ENCODE results near the gene ERCC2. TPM values are rescaled to one million over a fixed set of nuclear protein-coding genes. Genes with fewer than 3 reads are reported as not detected.

The ERCC2 gene
- total and polyA plus RNA-seq, 2 of the 4 experiments (the other 2 are of a cell fraction), result 30.6 to 66.5 TPM

DNA sequence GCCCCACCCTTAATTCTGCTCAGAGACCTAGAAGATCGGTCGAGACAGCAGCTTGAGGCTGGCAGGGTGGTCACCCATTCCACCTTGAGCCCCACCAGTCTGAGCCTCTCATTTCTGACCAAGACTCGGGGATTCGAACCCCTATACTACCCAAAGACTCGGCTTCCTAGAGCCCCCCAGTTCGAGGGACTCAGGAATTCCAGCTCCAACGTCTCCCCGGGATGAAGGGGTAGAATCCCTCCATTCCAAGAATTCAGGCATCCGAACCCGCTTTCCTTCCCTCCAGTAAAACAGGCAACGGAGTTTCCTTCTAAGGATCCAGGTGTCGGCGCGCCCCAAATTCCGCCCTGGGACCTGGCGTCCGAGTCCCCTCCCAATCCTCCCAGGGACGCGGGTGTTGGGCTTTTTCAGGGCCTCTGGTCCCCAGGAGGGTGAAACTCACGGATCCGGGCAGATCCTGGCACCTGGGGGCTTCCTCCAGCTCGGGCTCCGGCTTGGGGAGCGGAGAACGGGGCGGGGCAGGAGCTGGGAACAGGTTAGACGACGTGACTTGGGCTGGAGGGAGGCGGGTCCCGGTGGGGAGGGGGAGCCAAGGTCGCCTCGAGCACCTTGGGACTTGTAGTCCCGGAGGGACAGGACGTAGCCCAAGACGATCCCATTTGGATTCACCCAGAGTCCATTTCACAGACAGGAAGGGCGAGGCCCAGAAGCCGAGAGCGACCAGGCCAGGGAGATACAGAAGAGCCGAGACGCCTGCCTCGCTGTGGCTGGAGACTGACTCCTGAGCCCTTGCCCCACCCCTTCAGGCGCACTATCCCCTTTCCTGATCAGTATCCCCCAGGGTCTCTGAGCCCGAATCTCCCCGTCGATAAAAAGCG, 34.4 kb upstream of the ERCC2 start, which contains the start of gene PPP1R13L:
TSS of gene PPP1R13L (minus strand) at position 513 of the 878 bp plus-strand sequence. CDS start 6,751 bp downstream, outside the sequence.
- H3K9me1 ChIP-seq (ENCODE audit: insufficient read depth, low read length), result peaks cover 6% of the 10 kb centered on the region; the same call in 1 of the 2 replicates
- peak within 1 kb of the TSS; percentile 89 for H3K27ac ChIP-seq (ENCODE audit: insufficient read depth, low read length)
- DNase-seq, result peak; percentile 56
- H3K9ac ChIP-seq (ENCODE audit: low read depth, low read length), result peak within 1 kb of the TSS; percentile 34; the same call in 1 of the 2 replicates
- 10% methylated on average over 18 of the region's 46 CpGs; no CpG with 5 or more reads in 1 of the 2 experiments for WGBS, 2 experiments (ENCODE audit: extremely low coverage in 2 of 2, insufficient read length in 1 of 2)
- intact Hi-C loops (cut with micrococcal nuclease) (no loop called here), in situ Hi-C loops (cut with MboI; ENCODE audit: low sequenced_read_pairs) (no loop called here), dilution Hi-C loops (cut with HindIII; ENCODE audit: low sequenced_read_pairs, unreplicated experiment) (no loop called here)
- H2AK5ac ChIP-seq (ENCODE audit: low read depth, low read length), result peak within 1 kb of the TSS; percentile 87
- H3K4ac ChIP-seq (ENCODE audit: low read depth, low read length), result peak within 1 kb of the TSS; percentile 96
- H3K4me1 ChIP-seq (ENCODE audit: control insufficient read depth, insufficient read depth, low read length), result peaks cover 5% of the 10 kb centered on the region
- peak within 1 kb of the TSS; percentile 89 for H3K4me3 ChIP-seq (ENCODE audit: insufficient read depth, low read depth, low read length)
- H4K91ac ChIP-seq (ENCODE audit: insufficient read depth, low read depth, low read length), result peak within 1 kb of the TSS; percentile 96
- POLR2A ChIA-PET (ENCODE audit: unreplicated experiment), result no interaction called here
- H3K18ac ChIP-seq (ENCODE audit: low read depth, low read length), result peak within 1 kb of the TSS; percentile 22; the same call in 1 of the 2 replicates
- peak within 1 kb of the TSS; percentile 97 for H2AK9ac ChIP-seq (replicated peaks; ENCODE audit: low read depth, low read length, poor library complexity)
- CTCF ChIA-PET, result no interaction called here
- peak within 1 kb of the TSS; percentile 96 for H2BK120ac ChIP-seq (ENCODE audit: low read depth, low read length)
- peaks cover 10 to 63% of the 10 kb centered on the region in 2 experiments; a peak in 3 of 4 replicates for H3K79me1 ChIP-seq (ENCODE audit: low read depth in 1 of 2, low read length in 2 of 2)
- H2AFZ ChIP-seq (replicated peaks; ENCODE audit: low read length, poor library complexity), result peak within 1 kb of the TSS; percentile 92
- H4K8ac ChIP-seq (ENCODE audit: low read depth in 2 of 2, low read length in 2 of 2), result peak within 1 kb of the TSS; percentile 16 to 99
- H2BK5ac ChIP-seq (ENCODE audit: low read depth, low read length, poor library complexity, severe bottlenecking), result peak within 1 kb of the TSS; percentile 91
- no peaks in the 10 kb centered on the region for H3K9me3 ChIP-seq (ENCODE audit: control insufficient read depth, insufficient read depth, low read length)
- H3K56ac ChIP-seq (ENCODE audit: extremely low read depth, insufficient read depth, low read length), result peak within 1 kb of the TSS; percentile 58; the same call in 1 of the 2 replicates
- no peaks in the 10 kb centered on the region for H3K27me3 ChIP-seq (ENCODE audit: control insufficient read depth, insufficient read depth, low read length)
- H4K5ac ChIP-seq (ENCODE audit: low read depth, low read length), result peak within 1 kb of the TSS; percentile 67; the same call in 1 of the 2 replicates
- no TSS peak for BruUV-seq (replicated peaks)
- no peaks in the 10 kb centered on the region; the same call in 1 of the 2 replicates for H3K36me3 ChIP-seq (ENCODE audit: control insufficient read depth, insufficient read depth, low read length)
- H2BK15ac ChIP-seq (ENCODE audit: low read depth, low read length), result peak within 1 kb of the TSS; percentile 98
- no peaks in the 10 kb centered on the region; the same call in 1 of the 2 replicates for H4K20me1 ChIP-seq (ENCODE audit: insufficient read depth, low read length)
- peak within 1 kb of the TSS; percentile 82 for H3K4me2 ChIP-seq (ENCODE audit: low read depth, low read length)
- TF ChIP-seq MXI1 (IDR thresholded peaks at IDR 0.05; ENCODE audit: borderline replicate concordance, low read depth, low read length), result no peak
- TF ChIP-seq MAZ (IDR thresholded peaks at IDR 0.05; ENCODE audit: borderline replicate concordance, low read depth, low read length), result no peak
- TF ChIP-seq SMC3 (IDR thresholded peaks at IDR 0.05; ENCODE audit: low read depth, low read length), result no peak
- no peak for TF ChIP-seq BHLHE40 (IDR thresholded peaks at IDR 0.05; ENCODE audit: low read depth, low read length)
- TF ChIP-seq MAFK (IDR thresholded peaks at IDR 0.05; ENCODE audit: low read depth, low read length), result no peak
- no peak for TF ChIP-seq NFE2L2 (IDR thresholded peaks at IDR 0.05; ENCODE audit: low read depth, low read length)
- no peak for TF ChIP-seq FOS (IDR thresholded peaks at IDR 0.05; ENCODE audit: low read depth, low read length)
- peak within 1 kb of the TSS; percentile 94 for H3K23ac ChIP-seq (ENCODE audit: low read depth, low read length)
- ATAC-seq (ENCODE audit: low read depth), result peak; percentile 3
- H2BK20ac ChIP-seq (ENCODE audit: low read depth, low read length), result peak within 1 kb of the TSS; percentile 78
- H3K14ac ChIP-seq (replicated peaks; ENCODE audit: low read depth, low read length), result peak within 1 kb of the TSS; percentile 96

Measured in IMR-90 (cell line).